ENCODE results near the gene REELD1.

Gene REELD1

GRCh38 chr4:146238107-146238506, 23.8 kb downstream of the REELD1 start:
- no peak overlapping the region for H3K4me3 ChIP-seq (ENCODE audit: low read length)
- TF ChIP-seq CTCF (conservative IDR thresholded peaks at IDR 0.05; ENCODE audit: low read depth, low read length), result no peak
- no peak for DNase-seq (ENCODE audit: low read depth)

- H3K4me3 ChIP-seq (ENCODE audit: low read length), result no peak overlapping the region
- no peak for DNase-seq (ENCODE audit: low read depth)
- TF ChIP-seq CTCF (conservative IDR thresholded peaks at IDR 0.05; ENCODE audit: low read depth, low read length), result peak; percentile 47
Observed at GRCh38 chr4:146243141-146243882, 29.0 kb downstream of the REELD1 start.

GRCh38 chr4:146243883-146244277, 29.5 kb downstream of the REELD1 start:
- H3K4me3 ChIP-seq (ENCODE audit: low read length), result no peak overlapping the region
- DNase-seq (ENCODE audit: low read depth), result no peak
- TF ChIP-seq CTCF (conservative IDR thresholded peaks at IDR 0.05; ENCODE audit: low read depth, low read length), result no peak

GRCh38 chr4:146244496-146244895, 30.2 kb downstream of the REELD1 start:
- TF ChIP-seq CTCF (conservative IDR thresholded peaks at IDR 0.05; ENCODE audit: low read depth, low read length), result no peak
- no peak for DNase-seq (ENCODE audit: low read depth)
- no peak overlapping the region for H3K4me3 ChIP-seq (ENCODE audit: low read length)

GRCh38 chr4:146245246-146245645, 30.9 kb downstream of the REELD1 start:
- no peak for DNase-seq (ENCODE audit: low read depth)
- TF ChIP-seq CTCF (conservative IDR thresholded peaks at IDR 0.05; ENCODE audit: low read depth, low read length), result no peak
- H3K4me3 ChIP-seq (ENCODE audit: low read length), result no peak overlapping the region

GRCh38 chr4:146245850-146246249, 31.5 kb downstream of the REELD1 start:
- no peak overlapping the region for H3K4me3 ChIP-seq (ENCODE audit: low read length)
- no peak for DNase-seq (ENCODE audit: low read depth)
- TF ChIP-seq CTCF (conservative IDR thresholded peaks at IDR 0.05; ENCODE audit: low read depth, low read length), result no peak

GRCh38 chr4:146246381-146246780, 32.0 kb downstream of the REELD1 start:
- H3K4me3 ChIP-seq (ENCODE audit: low read length), result no peak overlapping the region
- no peak for DNase-seq (ENCODE audit: low read depth)
- TF ChIP-seq CTCF (conservative IDR thresholded peaks at IDR 0.05; ENCODE audit: low read depth, low read length), result no peak

Data from retinal pigment epithelial cell (primary cell).